Hepatocyte (in vitro differentiated cells): Measurements from ENCODE around the gene SAMD14.

Source experiments
- EZH2 ChIP-seq: fragments of 200-600 bp; sonication (generic); IDR thresholded peaks from 2 replicates; pipeline ENCODE4 v1.6.1; 2016; ENCODE audit warnings: antibody characterized with exemption, mild to moderate bottlenecking, borderline replicate concordance
- EZH2phosphoT487 ChIP-seq: fragments of 200-600 bp; sonication (generic); IDR thresholded peaks from one replicate; pipeline ENCODE4 v1.6.1; 2018; ENCODE audit warnings: antibody characterized with exemption, mild to moderate bottlenecking, low read depth, moderate library complexity; ENCODE audit not compliant: unreplicated experiment, severe bottlenecking
- TF ChIP-seq, protein P1 (sequence below): fragments of 200-600 bp; sonication (generic); IDR thresholded peaks from 2 replicates; pipeline ENCODE4 v1.5.1; 2016; ENCODE audit warnings: antibody characterized with exemption, mild to moderate bottlenecking; ENCODE audit not compliant: poor library complexity

DNA sequence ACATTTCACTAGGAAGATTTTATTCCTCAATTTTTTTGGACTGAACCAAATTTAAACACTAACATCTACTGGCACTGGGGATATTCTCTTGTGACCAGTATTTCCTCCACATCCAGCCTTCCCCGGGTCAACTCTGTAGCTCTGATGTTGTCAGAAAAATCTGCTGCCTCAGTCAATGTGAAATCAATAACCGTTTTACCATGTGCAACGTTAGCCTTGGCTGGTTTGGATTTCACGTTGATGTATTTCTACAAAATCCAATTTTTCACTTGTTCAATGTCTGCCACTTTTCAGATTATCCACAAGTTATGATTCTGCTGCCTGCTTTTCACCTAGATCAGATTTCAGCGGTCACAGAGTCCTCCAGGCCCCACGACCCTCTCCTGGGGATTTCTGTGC is 43.0 kb upstream of the SAMD14 start:
- TF ChIP-seq, protein P1, sequence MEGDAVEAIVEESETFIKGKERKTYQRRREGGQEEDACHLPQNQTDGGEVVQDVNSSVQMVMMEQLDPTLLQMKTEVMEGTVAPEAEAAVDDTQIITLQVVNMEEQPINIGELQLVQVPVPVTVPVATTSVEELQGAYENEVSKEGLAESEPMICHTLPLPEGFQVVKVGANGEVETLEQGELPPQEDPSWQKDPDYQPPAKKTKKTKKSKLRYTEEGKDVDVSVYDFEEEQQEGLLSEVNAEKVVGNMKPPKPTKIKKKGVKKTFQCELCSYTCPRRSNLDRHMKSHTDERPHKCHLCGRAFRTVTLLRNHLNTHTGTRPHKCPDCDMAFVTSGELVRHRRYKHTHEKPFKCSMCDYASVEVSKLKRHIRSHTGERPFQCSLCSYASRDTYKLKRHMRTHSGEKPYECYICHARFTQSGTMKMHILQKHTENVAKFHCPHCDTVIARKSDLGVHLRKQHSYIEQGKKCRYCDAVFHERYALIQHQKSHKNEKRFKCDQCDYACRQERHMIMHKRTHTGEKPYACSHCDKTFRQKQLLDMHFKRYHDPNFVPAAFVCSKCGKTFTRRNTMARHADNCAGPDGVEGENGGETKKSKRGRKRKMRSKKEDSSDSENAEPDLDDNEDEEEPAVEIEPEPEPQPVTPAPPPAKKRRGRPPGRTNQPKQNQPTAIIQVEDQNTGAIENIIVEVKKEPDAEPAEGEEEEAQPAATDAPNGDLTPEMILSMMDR: no peak
- TF ChIP-seq EZH2 (no peak), EZH2phosphoT487 (no peak)
